ENCODE measurements around the gene TRIM71. TPM values are rescaled to one million over a fixed set of nuclear protein-coding genes. Genes with fewer than 3 reads are reported as not detected.
A peak's percentile ranks its signal among the peaks of the same experiment; 100 is the strongest.
"Not testable (repeated sequence)": the region's sequence is repeated elsewhere in the genome, so short reads cannot be mapped to it uniquely, and the experiment has no call there.

Gene TRIM71
- under 1 TPM; 0.02 to 0.07 TPM for total RNA-seq
- not detected for polyA plus RNA-seq

- Mint-ChIP-seq H3K36me3 (no peaks in the 10 kb centered on the region), H3K9me3 (no peaks in the 10 kb centered on the region), H3K4me3 (peak within 1 kb of the TSS in 6 of 7 donors; percentile 45 to 85 (median 61)), H3K27me3 (peaks cover 33 to 43% of the 10 kb centered on the region in 2 donors), H3K27ac (no peak within 1 kb of the TSS), H3K4me1 (peaks cover 12 to 37% (median 19%) of the 10 kb centered on the region in 3 donors)
- H3K4me1 ChIP-seq (ENCODE audit: insufficient read depth, low read length) = no peaks in the 10 kb centered on the region
- CTCF ChIA-PET = no interaction called here
- peaks cover 12% of the 10 kb centered on the region for H3K27me3 ChIP-seq (ENCODE audit: insufficient read depth, low read length, poor library complexity, severe bottlenecking)
- no peak within 1 kb of the TSS for H3K4me3 ChIP-seq (ENCODE audit: low read length)
- no peak within 1 kb of the TSS for H3K27ac ChIP-seq (ENCODE audit: low read depth, low read length)
- H3K36me3 ChIP-seq (ENCODE audit: insufficient read depth, low read length) = no peaks in the 10 kb centered on the region
- no peaks in the 10 kb centered on the region for H3K9me3 ChIP-seq (ENCODE audit: low read length)
- POLR2A ChIA-PET = no interaction called here
- DNase-seq = no peak
Measured at GRCh38 chr3:32817558-32818228, at the start of gene TRIM71. Gene TRIM71, plus strand, starts transcription at chr3:32817997. Its CDS starts 84 bp downstream, at chr3:32818081.

GRCh38 chr3:32778389-32778788, 39.4 kb upstream of the TRIM71 start:
- POLR2A ChIA-PET = no interaction called here
- peaks cover 0 to 20% (median 5%) of the 10 kb centered on the region in 3 donors for H3K36me3 Mint-ChIP-seq
- H3K27me3 Mint-ChIP-seq = peaks cover 1 to 3% of the 10 kb centered on the region in 2 donors
- Histone ChIP-seq H3K36me3 (ENCODE audit: insufficient read depth, low read length) (peaks cover 3% of the 10 kb centered on the region), H3K27me3 (ENCODE audit: insufficient read depth, low read length, poor library complexity, severe bottlenecking) (no peaks in the 10 kb centered on the region), H3K4me3 (ENCODE audit: low read length) (no peak overlapping the region), H3K27ac (ENCODE audit: low read depth, low read length) (no peak overlapping the region), H3K4me1 (ENCODE audit: insufficient read depth, low read length) (peaks cover 4% of the 10 kb centered on the region), H3K9me3 (ENCODE audit: low read length) (no peaks in the 10 kb centered on the region)
- H3K9me3 Mint-ChIP-seq = no peaks in the 10 kb centered on the region
- DNase-seq = no peak
- CTCF ChIA-PET = no interaction called here
- H3K4me1 Mint-ChIP-seq = peaks cover 4 to 12% (median 5%) of the 10 kb centered on the region in 3 donors
- H3K27ac Mint-ChIP-seq = no peak overlapping the region
- no peak overlapping the region for H3K4me3 Mint-ChIP-seq

- Mint-ChIP-seq H3K9me3 (no peaks in the 10 kb centered on the region), H3K36me3 (peaks cover 0 to 6% (median 0%) of the 10 kb centered on the region in 3 donors), H3K4me3 (peak overlapping the region in 6 of 7 donors; percentile 42 to 93 (median 88)), H3K4me1 (peaks cover 4 to 12% (median 5%) of the 10 kb centered on the region in 3 donors), H3K27ac (no peak overlapping the region), H3K27me3 (peaks cover 1 to 3% of the 10 kb centered on the region in 2 donors)
- Histone ChIP-seq H3K4me3 (ENCODE audit: low read length) (no peak overlapping the region), H3K27me3 (ENCODE audit: insufficient read depth, low read length, poor library complexity, severe bottlenecking) (no peaks in the 10 kb centered on the region), H3K36me3 (ENCODE audit: insufficient read depth, low read length) (no peaks in the 10 kb centered on the region), H3K27ac (ENCODE audit: low read depth, low read length) (no peak overlapping the region), H3K9me3 (ENCODE audit: low read length) (no peaks in the 10 kb centered on the region), H3K4me1 (ENCODE audit: insufficient read depth, low read length) (peaks cover 4% of the 10 kb centered on the region)
- POLR2A ChIA-PET = no interaction called here
- no peak for DNase-seq
- CTCF ChIA-PET = interaction anchor here (0.6 to 1.6 kb wide), 9 partner anchors 7 to 593 kb away, joined by 3 to 6 read pairs (median 3); no protein-coding TSS in a partner anchor
Measured at GRCh38 chr3:32780071-32780734, 37.6 kb upstream of the TRIM71 start.

GRCh38 chr3:32780735-32781210, 37.0 kb upstream of the TRIM71 start:
- peak overlapping the region; percentile 31 for H3K27ac ChIP-seq (ENCODE audit: low read depth, low read length)
- Mint-ChIP-seq H3K4me1 (peaks cover 4 to 12% (median 5%) of the 10 kb centered on the region in 3 donors), H3K36me3 (peaks cover 0 to 3% (median 0%) of the 10 kb centered on the region in 3 donors), H3K27ac (peak overlapping the region in 4 of 8 donors; percentile 46 to 76 (median 64)), H3K27me3 (peaks cover 1 to 3% of the 10 kb centered on the region in 2 donors), H3K4me3 (peak overlapping the region; percentile 88 to 93 (median 91)), H3K9me3 (no peaks in the 10 kb centered on the region)
- CTCF ChIA-PET = interaction anchor here (0.6 to 1.6 kb wide), 9 partner anchors 8 to 593 kb away, joined by 3 to 6 read pairs (median 4); no protein-coding TSS in a partner anchor
- no peaks in the 10 kb centered on the region for H3K36me3 ChIP-seq (ENCODE audit: insufficient read depth, low read length)
- peak overlapping the region; percentile 83 for H3K4me3 ChIP-seq (ENCODE audit: low read length)
- peaks cover 4% of the 10 kb centered on the region for H3K4me1 ChIP-seq (ENCODE audit: insufficient read depth, low read length)
- DNase-seq = peak in 1 of 5 donors; percentile 3
- H3K9me3 ChIP-seq (ENCODE audit: low read length) = no peaks in the 10 kb centered on the region
- no peaks in the 10 kb centered on the region for H3K27me3 ChIP-seq (ENCODE audit: insufficient read depth, low read length, poor library complexity, severe bottlenecking)
- POLR2A ChIA-PET = no interaction called here

GRCh38 chr3:32781211-32781968, 36.4 kb upstream of the TRIM71 start:
- Histone ChIP-seq H3K4me3 (ENCODE audit: low read length) (peak overlapping the region; percentile 83), H3K27ac (ENCODE audit: low read depth, low read length) (peak overlapping the region; percentile 31), H3K9me3 (ENCODE audit: low read length) (no peaks in the 10 kb centered on the region), H3K4me1 (ENCODE audit: insufficient read depth, low read length) (peaks cover 4% of the 10 kb centered on the region), H3K36me3 (ENCODE audit: insufficient read depth, low read length) (no peaks in the 10 kb centered on the region), H3K27me3 (ENCODE audit: insufficient read depth, low read length, poor library complexity, severe bottlenecking) (no peaks in the 10 kb centered on the region)
- peak overlapping the region; percentile 88 to 93 (median 91) for H3K4me3 Mint-ChIP-seq
- H3K27me3 Mint-ChIP-seq = peaks cover 1 to 3% of the 10 kb centered on the region in 2 donors
- CTCF ChIA-PET = interaction anchor here (0.6 to 1.6 kb wide), 12 partner anchors 8 to 592 kb away, joined by 3 to 8 read pairs (median 4); partner anchors contain the start of gene CNOT10
- H3K27ac Mint-ChIP-seq = peak overlapping the region in 4 of 8 donors; percentile 46 to 76 (median 64)
- H3K9me3 Mint-ChIP-seq = no peaks in the 10 kb centered on the region
- POLR2A ChIA-PET = no interaction called here
- H3K36me3 Mint-ChIP-seq = no peaks in the 10 kb centered on the region
- H3K4me1 Mint-ChIP-seq = peaks cover 4 to 12% (median 5%) of the 10 kb centered on the region in 3 donors
- DNase-seq = peak; percentile 32 to 65 (median 43)

- H3K4me1 Mint-ChIP-seq = peaks cover 4 to 12% (median 5%) of the 10 kb centered on the region in 3 donors
- H3K27ac ChIP-seq (ENCODE audit: low read depth, low read length); POLR2A ChIA-PET; H3K4me1 ChIP-seq (ENCODE audit: insufficient read depth, low read length); H3K9me3 ChIP-seq (ENCODE audit: low read length); H3K36me3 ChIP-seq (ENCODE audit: insufficient read depth, low read length); H3K9me3 Mint-ChIP-seq; H3K4me3 ChIP-seq (ENCODE audit: low read length); H3K27ac Mint-ChIP-seq; DNase-seq; H3K27me3 Mint-ChIP-seq; H3K36me3 Mint-ChIP-seq; H3K27me3 ChIP-seq (ENCODE audit: insufficient read depth, low read length, poor library complexity, severe bottlenecking): not testable (repeated sequence)
- peak overlapping the region in 6 of 7 donors; percentile 16 to 47 (median 30) for H3K4me3 Mint-ChIP-seq
- CTCF ChIA-PET = interaction anchor here (0.6 to 1.6 kb wide), 6 partner anchors 8 to 275 kb away, joined by 3 to 8 read pairs (median 4); partner anchors contain the start of gene CNOT10
Measured at GRCh38 chr3:32781969-32782270, 35.9 kb upstream of the TRIM71 start.

- Histone ChIP-seq H3K36me3 (ENCODE audit: insufficient read depth, low read length) (no peaks in the 10 kb centered on the region), H3K9me3 (ENCODE audit: low read length) (no peaks in the 10 kb centered on the region), H3K27ac (ENCODE audit: low read depth, low read length) (no peak overlapping the region), H3K27me3 (ENCODE audit: insufficient read depth, low read length, poor library complexity, severe bottlenecking) (no peaks in the 10 kb centered on the region), H3K4me3 (ENCODE audit: low read length) (no peak overlapping the region), H3K4me1 (ENCODE audit: insufficient read depth, low read length) (peaks cover 4% of the 10 kb centered on the region)
- CTCF ChIA-PET = interaction anchor here (1.1 to 1.4 kb wide), 3 partner anchors 10 to 275 kb away, joined by 3 to 8 read pairs (median 3); no protein-coding TSS in a partner anchor
- H3K4me3 Mint-ChIP-seq = peak overlapping the region in 5 of 7 donors; percentile 16 to 40 (median 24)
- no peak for DNase-seq
- POLR2A ChIA-PET = no interaction called here
- no peaks in the 10 kb centered on the region for H3K9me3 Mint-ChIP-seq
- H3K4me1 Mint-ChIP-seq = peaks cover 4 to 12% (median 5%) of the 10 kb centered on the region in 3 donors
- no peak overlapping the region for H3K27ac Mint-ChIP-seq
- H3K27me3 Mint-ChIP-seq = peaks cover 1 to 3% of the 10 kb centered on the region in 2 donors
- H3K36me3 Mint-ChIP-seq = no peaks in the 10 kb centered on the region
Measured at GRCh38 chr3:32782407-32782806, 35.4 kb upstream of the TRIM71 start.
